HCT116 (cell line): ENCODE data around the gene FOXN1. TPM values are rescaled to one million over a fixed set of nuclear protein-coding genes. Genes with fewer than 3 reads are reported as not detected.

Experiments
- ATAC-seq: fragments of 200-7000 bp; cut with Tn5 transposase; 2 replicates; pipeline ENCODE4 v1.9.1; 2020; ENCODE audit warnings: mild to moderate bottlenecking, moderate library complexity
- BruUV-seq: library from RNA; stranded (reverse); fragments of 400-500 nt; replicated peaks from 2 replicates; lab custom pipeline; 2021; lab: Mats Ljungman, UMichigan
- CTCF ChIA-PET: fragments of 300-600 bp; sonication (Branson Sonifier 250); formaldehyde crosslinking; loops from one replicate; lab custom pipeline; 2021; ENCODE audit warnings: antibody characterized with exemption; lab: Charles Lee
- POLR2A ChIA-PET: fragments of 300-600, 350-600 bp; sonication (Branson Sonifier 250); formaldehyde crosslinking; loops from one replicate; lab custom pipeline; 2021; ENCODE audit warnings: antibody characterized with exemption; lab: Charles Lee
- RAD21 ChIA-PET, 2 experiments: fragments of 300-600 bp; sonication (Branson Sonifier 250); formaldehyde crosslinking; loops; one replicate each; lab custom pipeline; 2023; ENCODE audit warnings: low total read pairs in 2 of 2; ENCODE audit not compliant: uncharacterized antibody in 2 of 2, unreplicated experiment in 2 of 2, low non-redundant PET in 1 of 2; lab: Charles Lee
- DNase-seq: peaks from one replicate; pipeline ENCODE4 v3.0.0-alpha.2; 2010; ENCODE audit warnings: low read depth, low spot score
- H2AFZ ChIP-seq: fragments of 200-600 bp; shearing (Covaris generic), sonication (generic); 2 replicates; pipeline ENCODE4 v1.6.1; 2017; ENCODE audit warnings: low read depth, mixed run types, mixed read lengths, antibody characterized with exemption, low read length; ENCODE audit not compliant: poor library complexity, severe bottlenecking
- H3K27ac ChIP-seq: 2 replicates; pipeline ENCODE4 v1.5.1; 2012; ENCODE audit warnings: low read depth, low read length
- H3K27me3 ChIP-seq: fragments of 200-600 bp; sonication (generic); 2 replicates; pipeline ENCODE4 v1.6.1; 2016; ENCODE audit warnings: mixed run types, low read length, mixed read lengths; ENCODE audit not compliant: insufficient read depth
- H3K36me3 ChIP-seq, 2 experiments: fragments of 200-500 bp in 1 of 2; fragments of 200-600 bp in 1 of 2; sonication (Bioruptor generic) in 1 of 2; sonication (generic) in 1 of 2; 2 replicates each; pipeline versions ENCODE4 v1.5.1 to v1.6.1; 2014 to 2016; ENCODE audit warnings: low read length in 2 of 2, inconsistent platforms in 1 of 2, mixed read lengths in 1 of 2, mixed run types in 1 of 2; ENCODE audit not compliant: insufficient read depth in 2 of 2, control insufficient read depth in 1 of 2
- H3K4me1 ChIP-seq, 2 experiments: fragments of 200-600 bp in 1 of 2; sonication (generic) in 1 of 2; 2 replicates each; pipeline versions ENCODE4 v1.5.1 to v1.6.1; 2012 to 2017; ENCODE audit warnings: low read length in 2 of 2, inconsistent platforms in 1 of 2, mild to moderate bottlenecking in 1 of 2, mixed read lengths in 1 of 2, mixed run types in 1 of 2, moderate library complexity in 1 of 2; ENCODE audit not compliant: insufficient read depth in 2 of 2, control insufficient read depth in 1 of 2
- H3K4me2 ChIP-seq: fragments of 200-600 bp; sonication (generic); 2 replicates; pipeline ENCODE4 v1.6.1; 2017; ENCODE audit warnings: mixed run types, low read length, mixed read lengths
- H3K4me3 ChIP-seq, 2 experiments: fragments of 200-600 bp in 1 of 2; sonication (generic) in 1 of 2; replicated peaks in 1 of 2; 2 replicates each; pipeline ENCODE4 v1.5.1; 2011 to 2016; ENCODE audit warnings: low read length in 2 of 2, control low read depth in 1 of 2, low read depth in 1 of 2, mild to moderate bottlenecking in 1 of 2, mixed read lengths in 1 of 2, mixed run types in 1 of 2
- H3K79me2 ChIP-seq: fragments of 200-600 bp; sonication (generic); 2 replicates; pipeline ENCODE4 v1.6.1; 2017; ENCODE audit warnings: mild to moderate bottlenecking, mixed run types, low read length, moderate library complexity, mixed read lengths; ENCODE audit not compliant: insufficient read depth
- H3K9ac ChIP-seq: fragments of 200-600 bp; sonication (generic); 2 replicates; pipeline ENCODE4 v1.6.1; 2016; ENCODE audit warnings: low read length, mixed read lengths
- H3K9me2 ChIP-seq: fragments of 200-600 bp; sonication (generic), shearing (Covaris generic); 2 replicates; pipeline ENCODE4 v1.6.1; 2017; ENCODE audit warnings: mixed run types, mild to moderate bottlenecking, moderate library complexity; ENCODE audit not compliant: insufficient read depth
- H3K9me3 ChIP-seq, 2 experiments: fragments of 200-500 bp in 1 of 2; fragments of 200-600 bp in 1 of 2; sonication (Bioruptor generic) in 1 of 2; sonication (generic) in 1 of 2; 2 replicates each; pipeline ENCODE4 v1.6.1; 2014 to 2017; ENCODE audit warnings: low read length in 2 of 2, mixed read lengths in 2 of 2, inconsistent platforms in 1 of 2, low read depth in 1 of 2, mild to moderate bottlenecking in 1 of 2, mixed run types in 1 of 2, moderate library complexity in 1 of 2; ENCODE audit not compliant: control insufficient read depth in 1 of 2, insufficient read depth in 1 of 2
- H4K20me1 ChIP-seq: fragments of 200-600 bp; sonication (generic), shearing (Covaris generic); 2 replicates; pipeline ENCODE4 v1.6.1; 2017; ENCODE audit warnings: mixed run types, mild to moderate bottlenecking, moderate library complexity; ENCODE audit not compliant: insufficient read depth
- EGR1 ChIP-seq: IDR thresholded peaks from 2 replicates; pipeline ENCODE4 v1.6.1; 2012; ENCODE audit warnings: low read depth
- EZH2 ChIP-seq: fragments of 200-600 bp; sonication (generic); IDR thresholded peaks from 2 replicates; pipeline ENCODE4 v1.6.1; 2017; ENCODE audit warnings: antibody characterized with exemption, mixed run types
- JUND ChIP-seq: IDR thresholded peaks from 2 replicates; pipeline ENCODE4 v1.6.1; 2012
- POLR2A ChIP-seq: IDR thresholded peaks from 2 replicates; pipeline ENCODE4 v1.7.0; 2011; ENCODE audit warnings: borderline replicate concordance; ENCODE audit not compliant: insufficient read depth, insufficient read length; ENCODE audit errors: extremely low read depth
- SRF ChIP-seq: IDR thresholded peaks from 2 replicates; pipeline ENCODE4 v1.6.1; 2012; ENCODE audit warnings: low read depth
- TCF7L2 ChIP-seq: IDR thresholded peaks from 2 replicates; pipeline ENCODE4 v1.7.0; 2011; ENCODE audit warnings: borderline replicate concordance, inconsistent platforms; ENCODE audit not compliant: insufficient read depth, insufficient read length; ENCODE audit errors: extremely low read depth
- ZBTB33 ChIP-seq: IDR thresholded peaks from 2 replicates; pipeline ENCODE4 v1.6.1; 2011; ENCODE audit warnings: mild to moderate bottlenecking, low read length, moderate library complexity; ENCODE audit not compliant: insufficient replicate concordance; ENCODE audit errors: extremely low read depth
- ZFX ChIP-seq: fragments of 450-650 bp; IDR thresholded peaks from 2 replicates; pipeline ENCODE4 v1.6.1; 2017
- ZNF274 ChIP-seq: fragments of 200-500 bp; sonication (Bioruptor generic); IDR thresholded peaks from 2 replicates; pipeline ENCODE4 v1.6.1; 2014; ENCODE audit warnings: mild to moderate bottlenecking, low read depth, low read length, inconsistent platforms
- intact Hi-C: fragments of 100-400 bp; cut with micrococcal nuclease; formaldehyde crosslinking; loops from 2 replicates; pipeline ENCODE4 v1.10.0; 2022
- total RNA-seq: library from RNA; stranded (reverse); gene quantifications from one replicate; pipeline ENCODE4 v1.2.1, GENCODE V29; 2021; ENCODE audit not compliant: unreplicated experiment
- TF ChIP-seq, protein P1 (sequence below): IDR thresholded peaks from 2 replicates; pipeline ENCODE4 v1.6.1; 2012
- TF ChIP-seq, protein P2 (sequence below): IDR thresholded peaks from 2 replicates; pipeline ENCODE4 v1.6.1; 2012

The FOXN1 gene
- total RNA-seq, 1 experiment from 2014 or later: not detected

- Histone ChIP-seq H3K36me3 (no peaks in the 10 kb centered on the region), H3K79me2 (no peaks in the 10 kb centered on the region), H3K4me2 (no peak overlapping the region), H3K27me3 (no peaks in the 10 kb centered on the region), H3K4me3 (no peak overlapping the region), H3K4me1 (no peaks in the 10 kb centered on the region), H2AFZ (no peak overlapping the region), H4K20me1 (no peaks in the 10 kb centered on the region), H3K9me2 (no peaks in the 10 kb centered on the region), H3K9me3 (no peaks in the 10 kb centered on the region), H3K9ac (no peak overlapping the region), H3K27ac (no peak overlapping the region)
- ChIA-PET RAD21 (no interaction called here), CTCF (no interaction called here), POLR2A (no interaction called here)
- ATAC-seq: no peak
- intact Hi-C loops: loop anchor here (10.0 kb wide), 1 partner anchor 184 kb away; no protein-coding TSS in a partner anchor
- no TSS peak for BruUV-seq
- TF ChIP-seq EZH2: no peak
- TF ChIP-seq JUND: no peak
- TF ChIP-seq, protein P1, sequence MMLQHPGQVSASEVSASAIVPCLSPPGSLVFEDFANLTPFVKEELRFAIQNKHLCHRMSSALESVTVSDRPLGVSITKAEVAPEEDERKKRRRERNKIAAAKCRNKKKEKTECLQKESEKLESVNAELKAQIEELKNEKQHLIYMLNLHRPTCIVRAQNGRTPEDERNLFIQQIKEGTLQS: no peak
- TF ChIP-seq POLR2A: no peak
- no peak for TF ChIP-seq ZFX
- TF ChIP-seq EGR1: no peak
- no peak for TF ChIP-seq SRF
- TF ChIP-seq, protein P2, sequence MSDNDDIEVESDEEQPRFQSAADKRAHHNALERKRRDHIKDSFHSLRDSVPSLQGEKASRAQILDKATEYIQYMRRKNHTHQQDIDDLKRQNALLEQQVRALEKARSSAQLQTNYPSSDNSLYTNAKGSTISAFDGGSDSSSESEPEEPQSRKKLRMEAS: no peak
- no peak for TF ChIP-seq ZNF274
- TF ChIP-seq ZBTB33: no peak
- TF ChIP-seq TCF7L2: no peak
- no peak for DNase-seq
Measured at GRCh38 chr17:28491286-28491685, 14.9 kb upstream of the FOXN1 start.
